Lung (tissue), 12 donors: ENCODE results near the gene MUC5AC. TPM values are rescaled to one million over a fixed set of nuclear protein-coding genes. Genes with fewer than 3 reads are reported as not detected.
"Not testable (repeated sequence)": the region's sequence is repeated elsewhere in the genome, so short reads cannot be mapped to it uniquely, and the experiment has no call there.

Source experiments
- ATAC-seq: fragments of 200-7000 bp; cut with Tn5 transposase; one replicate; pipeline ENCODE4 v1.9.1; 2020; ENCODE audit warnings: moderate number of reproducible peaks; ENCODE audit not compliant: insufficient read depth, low FRiP score
- DNase-seq, 3 donors: peaks; one replicate each; pipeline ENCODE4 v3.0.0-alpha.2; 2013 to 2017
- H3K27ac ChIP-seq, 2 donors: one replicate each; pipeline ENCODE4 v1.5.1; 2013; ENCODE audit warnings: mild to moderate bottlenecking in 2 of 2, moderate library complexity in 2 of 2, control low read depth in 1 of 2, inconsistent platforms in 1 of 2, low read depth in 1 of 2, low read length in 1 of 2
- H3K27me3 ChIP-seq, 3 donors: one replicate each; pipeline ENCODE4 v1.5.1; 2013; ENCODE audit warnings: low read length in 2 of 3; ENCODE audit not compliant: control insufficient read depth in 3 of 3, insufficient read depth in 3 of 3
- H3K36me3 ChIP-seq, 4 donors: one replicate each; pipeline ENCODE4 v1.5.1; 2013; ENCODE audit warnings: low read length in 4 of 4, mild to moderate bottlenecking in 1 of 4, moderate library complexity in 1 of 4; ENCODE audit not compliant: control insufficient read depth in 4 of 4, insufficient read depth in 4 of 4
- H3K4me1 ChIP-seq, 5 donors: one replicate each; pipeline ENCODE4 v1.5.1; 2013; ENCODE audit warnings: low read length in 5 of 5, mild to moderate bottlenecking in 2 of 5, moderate library complexity in 1 of 5; ENCODE audit not compliant: control insufficient read depth in 5 of 5, insufficient read depth in 5 of 5
- H3K4me3 ChIP-seq: one replicate; pipeline ENCODE4 v1.5.1; 2013; ENCODE audit warnings: mild to moderate bottlenecking, control low read depth, moderate library complexity
- H3K9ac ChIP-seq, 2 donors: one replicate each; pipeline ENCODE4 v1.5.1; 2013; ENCODE audit warnings: low read length in 2 of 2, control low read depth in 1 of 2; ENCODE audit not compliant: insufficient read depth in 1 of 2
- H3K9me3 ChIP-seq, 4 donors: one replicate each; pipeline ENCODE4 v1.5.1; 2013; ENCODE audit warnings: low read length in 3 of 4, mild to moderate bottlenecking in 1 of 4, moderate library complexity in 1 of 4; ENCODE audit not compliant: control insufficient read depth in 4 of 4, insufficient read depth in 3 of 4
- CTCF ChIP-seq: IDR thresholded peaks from 2 replicates; pipeline ENCODE4 v1.5.1; 2012; ENCODE audit warnings: mild to moderate bottlenecking; ENCODE audit errors: control extremely low read depth, extremely low read depth
- WGBS, 2 donors: extraction: QIAGEN DNeasy Blood & Tissue Kit; methylation state at CpG; one replicate each; pipeline ENCODE4 v1.1.7; 2013; 5-methylcytosine and 5-hydroxymethylcytosine counted together
- polyA plus RNA-seq, 2 donors: library from polyadenylated mRNA; stranded (reverse); fragments of 200-250 nt; gene quantifications; one replicate each; pipeline ENCODE4 v1.2.1, GENCODE V29; 2013
- total RNA-seq, 2 donors: library from RNA; depleted of rRNA in 1 of 2; stranded (reverse); fragments of >200 nt in 1 of 2; gene quantifications; one replicate each; pipeline ENCODE4 v1.2.1, GENCODE V29; 2014 to 2021
- donor health status: control.
- donor health status: control.
- donor health status: Bipolar disorder and iron deficiency.
- donor health status: healthy.
- donor health status: DM: yes; HTN: yes; CAD: no.

The MUC5AC gene
- total and polyA plus RNA-seq, 4 donors = 0.46 to 1.3 (median 1.0) TPM

- H3K4me1 ChIP-seq = no peaks in the 10 kb centered on the region
- peaks cover 0 to 12% (median 0%) of the 10 kb centered on the region in 4 donors for H3K9me3 ChIP-seq
- ATAC-seq (no peak), DNase-seq (no peak)
- H3K4me3 ChIP-seq = no peak overlapping the region
- WGBS, 2 donors = 77 to 87% methylated on average over 40 to 41 of the region's 41 CpGs
- H3K27ac ChIP-seq = no peak overlapping the region
- H3K27me3 ChIP-seq = no peaks in the 10 kb centered on the region
- TF ChIP-seq CTCF = no peak
- H3K36me3 ChIP-seq = no peaks in the 10 kb centered on the region
- H3K9ac ChIP-seq = no peak overlapping the region
Observed at GRCh38 chr11:1181853-1182535, 24.2 kb downstream of the MUC5AC start.

GRCh38 chr11:1184139-1184538 lies 26.4 kb downstream of the MUC5AC start:
- H3K27me3 ChIP-seq, H3K27ac ChIP-seq, ATAC-seq, H3K9ac ChIP-seq, H3K4me1 ChIP-seq, H3K4me3 ChIP-seq, H3K36me3 ChIP-seq, DNase-seq: not testable (repeated sequence)
- WGBS, 2 donors = 93 to 96% methylated on average over 14 to 19 of the region's 22 CpGs
- H3K9me3 ChIP-seq = peaks cover 0 to 12% (median 0%) of the 10 kb centered on the region in 4 donors

GRCh38 chr11:1188451-1189130 lies 30.8 kb downstream of the MUC5AC start:
- ATAC-seq, DNase-seq, H3K36me3 ChIP-seq, H3K27ac ChIP-seq, H3K27me3 ChIP-seq, H3K4me1 ChIP-seq, H3K4me3 ChIP-seq, H3K9ac ChIP-seq: not testable (repeated sequence)
- peaks cover 0 to 21% (median 0%) of the 10 kb centered on the region in 4 donors for H3K9me3 ChIP-seq
- WGBS, 2 donors = 71 to 80% methylated on average over 9 to 15 of the region's 15 CpGs

DNA sequence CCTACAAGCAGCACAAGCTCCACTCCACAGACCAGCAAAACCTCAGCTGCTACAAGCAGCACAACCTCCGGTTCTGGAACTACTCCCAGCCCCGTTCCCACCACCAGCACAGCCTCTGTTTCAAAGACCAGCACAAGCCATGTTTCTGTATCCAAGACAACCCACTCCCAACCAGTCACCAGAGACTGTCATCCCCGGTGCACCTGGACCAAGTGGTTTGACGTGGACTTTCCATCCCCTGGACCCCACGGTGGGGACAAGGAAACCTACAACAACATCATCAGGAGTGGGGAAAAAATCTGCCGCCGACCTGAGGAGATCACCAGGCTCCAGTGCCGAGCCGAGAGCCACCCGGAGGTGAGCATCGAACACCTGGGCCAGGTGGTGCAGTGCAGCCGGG lies 32.1 kb downstream of the MUC5AC start:
- H3K36me3 ChIP-seq, ATAC-seq, H3K9ac ChIP-seq, DNase-seq, H3K4me1 ChIP-seq, H3K4me3 ChIP-seq, H3K27ac ChIP-seq, H3K27me3 ChIP-seq: not testable (repeated sequence)
- WGBS, 2 donors = 76 to 82% methylated on average over 6 to 10 of the region's 12 CpGs
- peaks cover 0 to 26% (median 0%) of the 10 kb centered on the region in 4 donors for H3K9me3 ChIP-seq

DNA sequence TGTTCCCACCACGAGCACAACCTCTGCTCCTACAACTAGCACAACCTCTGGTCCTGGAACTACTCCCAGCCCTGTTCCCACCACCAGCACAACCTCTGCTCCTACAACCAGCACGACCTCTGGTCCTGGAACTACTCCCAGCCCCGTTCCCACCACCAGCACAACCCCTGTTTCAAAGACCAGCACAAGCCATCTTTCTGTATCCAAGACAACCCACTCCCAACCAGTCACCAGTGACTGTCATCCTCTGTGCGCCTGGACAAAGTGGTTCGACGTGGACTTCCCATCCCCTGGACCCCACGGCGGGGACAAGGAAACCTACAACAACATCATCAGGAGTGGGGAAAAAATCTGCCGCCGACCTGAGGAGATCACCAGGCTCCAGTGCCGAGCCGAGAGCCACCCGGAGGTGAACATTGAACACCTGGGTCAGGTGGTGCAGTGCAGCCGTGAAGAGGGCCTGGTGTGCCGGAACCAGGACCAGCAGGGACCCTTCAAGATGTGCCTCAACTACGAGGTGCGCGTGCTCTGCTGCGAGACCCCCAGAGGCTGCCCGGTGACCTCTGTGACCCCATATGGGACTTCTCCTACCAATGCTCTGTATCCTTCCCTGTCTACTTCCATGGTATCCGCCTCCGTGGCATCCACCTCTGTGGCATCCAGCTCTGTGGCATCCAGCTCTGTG lies 34.2 kb downstream of the MUC5AC start:
- H3K9ac ChIP-seq, H3K27ac ChIP-seq, H3K36me3 ChIP-seq, ATAC-seq, H3K4me3 ChIP-seq, H3K27me3 ChIP-seq, H3K4me1 ChIP-seq: not testable (repeated sequence)
- H3K9me3 ChIP-seq = peaks cover 0 to 14% (median 0%) of the 10 kb centered on the region in 4 donors
- peak in 1 of 3 donors; percentile 10 for DNase-seq
- WGBS, 2 donors = 82 to 88% methylated on average over 22 of the region's 22 CpGs
